ENCODE results near the gene PIP4P1.
A peak's percentile ranks its signal among the peaks of the same experiment; 100 is the strongest.
"Not testable (repeated sequence)": the region's sequence is repeated elsewhere in the genome, so short reads cannot be mapped to it uniquely, and the experiment has no call there.

Gene PIP4P1

GRCh38 chr14:20454516-20455354 is 6.5 kb downstream of the PIP4P1 start, which contains the start of the genes APEX1 and OSGEP:
Gene APEX1, plus strand, starts transcription at chr14:20455226. Its CDS starts 420 bp downstream, at chr14:20455646.
Gene OSGEP, minus strand, starts transcription at chr14:20454812. Its CDS starts 129 bp downstream, at chr14:20454683.
- Histone ChIP-seq H3K27ac (peak within 1 kb of the TSS; percentile 99), H3K36me3 (ENCODE audit: insufficient read depth, low read length) (peaks cover 68% of the 10 kb centered on the region), H3K9me3 (ENCODE audit: low read depth, low read length) (no peaks in the 10 kb centered on the region), H3K9ac (ENCODE audit: insufficient read length) (peak within 1 kb of the TSS; percentile 99), H3K4me3 (peak within 1 kb of the TSS; percentile 88)
- TF ChIP-seq EZH2 (IDR thresholded peaks at IDR 0.05) (no peak), FOXP2 (optimal IDR thresholded peaks at IDR 0.05; ENCODE audit: control extremely low read depth, extremely low read length, insufficient read depth) (peak; percentile 24), POLR2AphosphoS5 (IDR thresholded peaks at IDR 0.05; ENCODE audit: borderline replicate concordance, low read depth, low read length) (peak; percentile 84)
- peak; percentile 97 for DNase-seq (ENCODE audit: low read depth, low spot score)

- H3K9me3 ChIP-seq (ENCODE audit: low read depth, low read length); DNase-seq (ENCODE audit: low read depth, low spot score); H3K9ac ChIP-seq (ENCODE audit: insufficient read length); H3K4me3 ChIP-seq; H3K27ac ChIP-seq: not testable (repeated sequence)
- peaks cover 68% of the 10 kb centered on the region for H3K36me3 ChIP-seq (ENCODE audit: insufficient read depth, low read length)
Observed at GRCh38 chr14:20452831-20453230, 8.4 kb downstream of the PIP4P1 start.

GRCh38 chr14:20446889-20447288 is 14.3 kb downstream of the PIP4P1 start:
- Histone ChIP-seq H3K9me3 (ENCODE audit: low read depth, low read length) (no peaks in the 10 kb centered on the region), H3K27ac (no peak overlapping the region), H3K9ac (ENCODE audit: insufficient read length) (no peak overlapping the region), H3K4me3 (no peak overlapping the region), H3K36me3 (ENCODE audit: insufficient read depth, low read length) (peaks cover 68% of the 10 kb centered on the region)
- no peak for TF ChIP-seq EZH2 (IDR thresholded peaks at IDR 0.05)
- TF ChIP-seq FOXP2 (optimal IDR thresholded peaks at IDR 0.05; ENCODE audit: control extremely low read depth, extremely low read length, insufficient read depth), result no peak
- TF ChIP-seq POLR2AphosphoS5 (IDR thresholded peaks at IDR 0.05; ENCODE audit: borderline replicate concordance, low read depth, low read length), result no peak
- no peak for DNase-seq (ENCODE audit: low read depth, low spot score)

- H3K9me3 ChIP-seq (ENCODE audit: low read depth, low read length); H3K4me3 ChIP-seq; H3K9ac ChIP-seq (ENCODE audit: insufficient read length); DNase-seq (ENCODE audit: low read depth, low spot score); H3K27ac ChIP-seq: not testable (repeated sequence)
- peaks cover 38% of the 10 kb centered on the region for H3K36me3 ChIP-seq (ENCODE audit: insufficient read depth, low read length)
Observed at GRCh38 chr14:20443650-20444049, 17.6 kb downstream of the PIP4P1 start.

GRCh38 chr14:20441461-20441860 is 19.8 kb downstream of the PIP4P1 start:
- DNase-seq (ENCODE audit: low read depth, low spot score), result no peak
- H3K27ac ChIP-seq, result no peak overlapping the region
- H3K36me3 ChIP-seq (ENCODE audit: insufficient read depth, low read length), result peaks cover 16% of the 10 kb centered on the region
- no peaks in the 10 kb centered on the region for H3K9me3 ChIP-seq (ENCODE audit: low read depth, low read length)
- TF ChIP-seq POLR2AphosphoS5 (IDR thresholded peaks at IDR 0.05; ENCODE audit: borderline replicate concordance, low read depth, low read length), result no peak
- no peak for TF ChIP-seq FOXP2 (optimal IDR thresholded peaks at IDR 0.05; ENCODE audit: control extremely low read depth, extremely low read length, insufficient read depth)
- no peak for TF ChIP-seq EZH2 (IDR thresholded peaks at IDR 0.05)
- no peak overlapping the region for H3K4me3 ChIP-seq
- H3K9ac ChIP-seq (ENCODE audit: insufficient read length), result no peak overlapping the region

GRCh38 chr14:20440882-20441281 is 20.4 kb downstream of the PIP4P1 start:
- H3K4me3 ChIP-seq, result no peak overlapping the region
- H3K27ac ChIP-seq, result no peak overlapping the region
- TF ChIP-seq POLR2AphosphoS5 (IDR thresholded peaks at IDR 0.05; ENCODE audit: borderline replicate concordance, low read depth, low read length), result no peak
- TF ChIP-seq EZH2 (IDR thresholded peaks at IDR 0.05), result no peak
- no peak for TF ChIP-seq FOXP2 (optimal IDR thresholded peaks at IDR 0.05; ENCODE audit: control extremely low read depth, extremely low read length, insufficient read depth)
- no peaks in the 10 kb centered on the region for H3K9me3 ChIP-seq (ENCODE audit: low read depth, low read length)
- no peak overlapping the region for H3K9ac ChIP-seq (ENCODE audit: insufficient read length)
- no peak for DNase-seq (ENCODE audit: low read depth, low spot score)
- peaks cover 10% of the 10 kb centered on the region for H3K36me3 ChIP-seq (ENCODE audit: insufficient read depth, low read length)

GRCh38 chr14:20440465-20440864 is 20.8 kb downstream of the PIP4P1 start:
- Histone ChIP-seq H3K36me3 (ENCODE audit: insufficient read depth, low read length) (peaks cover 6% of the 10 kb centered on the region), H3K9me3 (ENCODE audit: low read depth, low read length) (no peaks in the 10 kb centered on the region), H3K27ac (no peak overlapping the region), H3K4me3 (no peak overlapping the region), H3K9ac (ENCODE audit: insufficient read length) (no peak overlapping the region)
- no peak for DNase-seq (ENCODE audit: low read depth, low spot score)
- TF ChIP-seq POLR2AphosphoS5 (IDR thresholded peaks at IDR 0.05; ENCODE audit: borderline replicate concordance, low read depth, low read length), result no peak
- TF ChIP-seq FOXP2 (optimal IDR thresholded peaks at IDR 0.05; ENCODE audit: control extremely low read depth, extremely low read length, insufficient read depth), result no peak
- no peak for TF ChIP-seq EZH2 (IDR thresholded peaks at IDR 0.05)

GRCh38 chr14:20438664-20439063 is 22.6 kb downstream of the PIP4P1 start:
- Histone ChIP-seq H3K27ac (no peak overlapping the region), H3K4me3 (no peak overlapping the region), H3K9ac (ENCODE audit: insufficient read length) (no peak overlapping the region), H3K36me3 (ENCODE audit: insufficient read depth, low read length) (no peaks in the 10 kb centered on the region), H3K9me3 (ENCODE audit: low read depth, low read length) (no peaks in the 10 kb centered on the region)
- DNase-seq (ENCODE audit: low read depth, low spot score), result no peak
- TF ChIP-seq EZH2 (IDR thresholded peaks at IDR 0.05) (no peak), FOXP2 (optimal IDR thresholded peaks at IDR 0.05; ENCODE audit: control extremely low read depth, extremely low read length, insufficient read depth) (no peak), POLR2AphosphoS5 (IDR thresholded peaks at IDR 0.05; ENCODE audit: borderline replicate concordance, low read depth, low read length) (no peak)

- Histone ChIP-seq H3K9ac (ENCODE audit: insufficient read length) (no peak overlapping the region), H3K9me3 (ENCODE audit: low read depth, low read length) (no peaks in the 10 kb centered on the region), H3K36me3 (ENCODE audit: insufficient read depth, low read length) (no peaks in the 10 kb centered on the region), H3K4me3 (no peak overlapping the region), H3K27ac (no peak overlapping the region)
- no peak for DNase-seq (ENCODE audit: low read depth, low spot score)
- TF ChIP-seq FOXP2 (optimal IDR thresholded peaks at IDR 0.05; ENCODE audit: control extremely low read depth, extremely low read length, insufficient read depth) (no peak), EZH2 (IDR thresholded peaks at IDR 0.05) (no peak), POLR2AphosphoS5 (IDR thresholded peaks at IDR 0.05; ENCODE audit: borderline replicate concordance, low read depth, low read length) (no peak)
Observed at GRCh38 chr14:20436363-20436755, 24.9 kb downstream of the PIP4P1 start.
